Measurements from ENCODE around the gene COL4A1.

COL4A1 gene

DNA sequence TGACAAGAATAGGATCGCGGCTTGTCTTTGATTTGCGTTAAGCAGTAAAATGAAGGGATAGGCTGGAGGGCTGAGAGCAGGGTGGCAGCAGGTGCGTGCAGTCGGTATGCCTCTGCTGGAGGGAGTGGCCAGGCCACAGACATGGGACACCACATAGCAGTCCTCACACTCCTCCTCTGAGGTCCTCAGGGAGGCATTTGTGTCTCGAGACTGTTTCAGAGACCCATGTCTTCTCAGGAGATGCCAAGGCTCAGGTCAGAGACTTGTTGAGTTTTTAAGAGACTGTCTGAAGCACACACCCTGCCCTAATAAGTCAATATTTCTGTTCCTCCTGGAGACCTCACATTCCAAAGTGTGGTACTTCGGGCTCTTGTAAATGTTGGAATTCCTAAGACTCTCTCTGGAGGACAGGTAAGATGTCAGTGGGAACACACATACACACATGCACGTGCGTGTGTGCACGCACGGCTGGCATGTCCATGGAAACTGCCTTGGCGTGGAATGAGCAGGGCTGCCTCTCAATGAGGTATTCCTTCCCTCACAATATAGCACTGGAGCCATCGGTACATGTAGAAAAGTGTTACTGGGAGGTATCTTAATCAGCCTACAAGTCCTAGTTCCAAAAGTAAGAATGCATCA is 46.5 kb upstream of the COL4A1 start:
- H3K27ac ChIP-seq, result no peak overlapping the region
- no peak overlapping the region for H3K4me2 ChIP-seq
- no peak overlapping the region for H3K4me3 ChIP-seq (IDR thresholded peaks at IDR 0.05; ENCODE audit: insufficient read depth, low read depth, low read length)
- H2AFZ ChIP-seq (ENCODE audit: low read depth), result no peak overlapping the region
- H3K9ac ChIP-seq, result no peak overlapping the region
- H3K36me3 ChIP-seq (ENCODE audit: insufficient read depth), result no peaks in the 10 kb centered on the region
- H3K27me3 ChIP-seq (ENCODE audit: insufficient read depth, low read depth), result no peaks in the 10 kb centered on the region
- H3K4me1 ChIP-seq (ENCODE audit: low read depth, poor library complexity, severe bottlenecking), result no peaks in the 10 kb centered on the region
- TF ChIP-seq, protein P1, sequence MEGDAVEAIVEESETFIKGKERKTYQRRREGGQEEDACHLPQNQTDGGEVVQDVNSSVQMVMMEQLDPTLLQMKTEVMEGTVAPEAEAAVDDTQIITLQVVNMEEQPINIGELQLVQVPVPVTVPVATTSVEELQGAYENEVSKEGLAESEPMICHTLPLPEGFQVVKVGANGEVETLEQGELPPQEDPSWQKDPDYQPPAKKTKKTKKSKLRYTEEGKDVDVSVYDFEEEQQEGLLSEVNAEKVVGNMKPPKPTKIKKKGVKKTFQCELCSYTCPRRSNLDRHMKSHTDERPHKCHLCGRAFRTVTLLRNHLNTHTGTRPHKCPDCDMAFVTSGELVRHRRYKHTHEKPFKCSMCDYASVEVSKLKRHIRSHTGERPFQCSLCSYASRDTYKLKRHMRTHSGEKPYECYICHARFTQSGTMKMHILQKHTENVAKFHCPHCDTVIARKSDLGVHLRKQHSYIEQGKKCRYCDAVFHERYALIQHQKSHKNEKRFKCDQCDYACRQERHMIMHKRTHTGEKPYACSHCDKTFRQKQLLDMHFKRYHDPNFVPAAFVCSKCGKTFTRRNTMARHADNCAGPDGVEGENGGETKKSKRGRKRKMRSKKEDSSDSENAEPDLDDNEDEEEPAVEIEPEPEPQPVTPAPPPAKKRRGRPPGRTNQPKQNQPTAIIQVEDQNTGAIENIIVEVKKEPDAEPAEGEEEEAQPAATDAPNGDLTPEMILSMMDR (conservative IDR thresholded peaks at IDR 0.05; ENCODE audit: low read depth, low read length), result no peak
- H3K79me2 ChIP-seq (ENCODE audit: insufficient read depth, low read depth), result no peaks in the 10 kb centered on the region
- no peaks in the 10 kb centered on the region for H4K20me1 ChIP-seq (ENCODE audit: insufficient read depth)

DNA sequence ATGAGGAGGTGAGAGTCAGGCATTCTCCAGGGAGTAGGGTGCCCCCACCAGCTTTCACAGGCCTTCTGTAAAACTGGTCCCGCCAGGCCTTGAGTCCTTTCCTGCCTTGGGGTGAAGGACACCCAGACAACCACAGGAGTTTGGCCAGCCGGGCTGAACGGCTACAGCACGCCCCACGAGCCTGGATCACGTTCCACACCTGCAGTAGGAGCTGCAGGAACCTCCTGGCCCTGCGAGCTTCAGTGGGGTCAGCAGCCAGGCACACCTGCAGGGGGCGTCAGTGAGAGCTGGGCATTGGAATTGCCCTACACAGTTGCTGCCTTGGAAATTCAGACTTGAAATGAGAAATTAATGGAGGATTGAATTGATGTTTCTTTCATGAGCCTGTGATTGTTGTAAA is 45.8 kb upstream of the COL4A1 start:
- TF ChIP-seq, protein P1 (conservative IDR thresholded peaks at IDR 0.05; ENCODE audit: low read depth, low read length), result no peak
- H3K79me2 ChIP-seq (ENCODE audit: insufficient read depth, low read depth), result no peaks in the 10 kb centered on the region
- H3K9ac ChIP-seq, result no peak overlapping the region

DNA sequence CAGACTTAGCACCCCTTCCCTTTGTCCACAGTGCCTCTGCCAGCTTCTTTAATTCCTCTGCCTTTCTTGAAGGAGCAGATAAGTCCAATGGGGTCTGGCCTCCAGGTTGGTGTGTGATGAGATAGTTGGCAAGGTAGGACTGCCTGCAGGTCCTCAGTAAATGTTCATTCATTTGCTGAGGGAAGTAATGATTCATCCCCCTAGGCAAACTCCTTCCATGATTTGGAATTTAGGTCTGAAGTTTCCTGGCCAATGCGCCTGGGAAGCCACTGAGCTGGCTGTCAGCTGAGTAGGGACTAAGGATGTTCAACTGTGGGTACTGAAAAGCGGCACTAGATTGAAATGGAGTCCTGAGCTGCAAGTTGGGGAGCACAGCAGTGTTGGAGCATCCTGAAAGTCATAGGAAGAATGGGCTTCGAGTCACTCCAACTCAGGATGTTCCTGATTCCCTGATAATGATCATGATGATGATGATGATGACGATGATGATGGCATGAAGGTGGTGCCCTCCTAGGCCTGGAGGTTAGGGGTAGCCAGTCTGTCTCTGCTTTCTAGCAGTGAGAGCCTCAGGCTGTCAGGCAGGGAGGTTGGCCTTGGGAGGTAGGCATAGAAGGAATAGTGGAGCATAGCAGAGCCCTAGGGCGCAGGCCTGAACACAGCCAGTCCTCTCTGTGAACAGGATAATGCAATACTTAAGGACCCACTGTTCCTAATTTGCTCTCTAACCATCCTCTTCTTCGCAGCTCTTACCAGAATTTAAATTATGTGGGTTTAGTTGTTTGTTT is 44.9 kb upstream of the COL4A1 start:
- H3K79me2 ChIP-seq (ENCODE audit: insufficient read depth, low read depth), result no peaks in the 10 kb centered on the region
- no peak overlapping the region for H2AFZ ChIP-seq (ENCODE audit: low read depth)
- no peak overlapping the region for H3K4me3 ChIP-seq (IDR thresholded peaks at IDR 0.05; ENCODE audit: insufficient read depth, low read depth, low read length)
- H3K4me1 ChIP-seq (ENCODE audit: low read depth, poor library complexity, severe bottlenecking), result no peaks in the 10 kb centered on the region
- H3K36me3 ChIP-seq (ENCODE audit: insufficient read depth), result no peaks in the 10 kb centered on the region
- H3K4me2 ChIP-seq, result no peak overlapping the region
- no peaks in the 10 kb centered on the region for H4K20me1 ChIP-seq (ENCODE audit: insufficient read depth)
- TF ChIP-seq, protein P1 (conservative IDR thresholded peaks at IDR 0.05; ENCODE audit: low read depth, low read length), result no peak
- H3K27me3 ChIP-seq (ENCODE audit: insufficient read depth, low read depth), result no peaks in the 10 kb centered on the region
- H3K27ac ChIP-seq, result no peak overlapping the region
- no peak overlapping the region for H3K9ac ChIP-seq

More for the DNA sequence above, 45.8 kb upstream of the COL4A1 start:
- Histone ChIP-seq H3K4me1 (ENCODE audit: low read depth, poor library complexity, severe bottlenecking) (no peaks in the 10 kb centered on the region), H2AFZ (ENCODE audit: low read depth) (no peak overlapping the region), H3K36me3 (ENCODE audit: insufficient read depth) (no peaks in the 10 kb centered on the region), H4K20me1 (ENCODE audit: insufficient read depth) (no peaks in the 10 kb centered on the region), H3K4me3 (IDR thresholded peaks at IDR 0.05; ENCODE audit: insufficient read depth, low read depth, low read length) (no peak overlapping the region), H3K27ac (no peak overlapping the region), H3K4me2 (no peak overlapping the region), H3K27me3 (ENCODE audit: insufficient read depth, low read depth) (no peaks in the 10 kb centered on the region)

DNA sequence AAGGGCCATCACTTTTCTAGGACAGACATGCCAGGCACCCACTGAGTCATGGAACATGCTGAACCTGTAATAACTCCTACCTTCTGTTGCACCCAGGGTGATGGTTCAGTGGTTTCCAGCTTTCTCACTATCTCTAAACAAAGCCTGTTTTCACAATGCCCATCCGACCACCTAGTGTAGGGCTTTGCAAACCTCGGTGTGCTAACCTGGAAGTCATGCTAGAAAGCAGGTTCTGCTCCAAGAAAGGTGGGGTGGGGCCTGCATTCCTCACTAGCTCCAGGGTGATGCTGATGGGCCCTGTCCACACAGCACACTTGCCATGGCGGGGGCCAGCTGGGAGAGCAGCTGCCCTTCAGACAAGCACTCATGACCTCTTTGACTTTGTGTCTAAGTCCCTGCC is 43.6 kb upstream of the COL4A1 start:
- Histone ChIP-seq H3K4me3 (IDR thresholded peaks at IDR 0.05; ENCODE audit: insufficient read depth, low read depth, low read length) (no peak overlapping the region), H3K36me3 (ENCODE audit: insufficient read depth) (no peaks in the 10 kb centered on the region), H3K9ac (no peak overlapping the region), H3K27ac (no peak overlapping the region), H2AFZ (ENCODE audit: low read depth) (no peak overlapping the region), H4K20me1 (ENCODE audit: insufficient read depth) (no peaks in the 10 kb centered on the region), H3K4me2 (no peak overlapping the region), H3K4me1 (ENCODE audit: low read depth, poor library complexity, severe bottlenecking) (no peaks in the 10 kb centered on the region), H3K27me3 (ENCODE audit: insufficient read depth, low read depth) (no peaks in the 10 kb centered on the region), H3K79me2 (ENCODE audit: insufficient read depth, low read depth) (no peaks in the 10 kb centered on the region)
- TF ChIP-seq, protein P1 (conservative IDR thresholded peaks at IDR 0.05; ENCODE audit: low read depth, low read length), result no peak
